ENCODE results near the gene SCO2. TPM values are rescaled to one million over a fixed set of nuclear protein-coding genes. Genes with fewer than 3 reads are reported as not detected.

SCO2 gene
- total RNA-seq, 2 experiments from 2014 or later: 1.1 to 2.1 TPM

DNA sequence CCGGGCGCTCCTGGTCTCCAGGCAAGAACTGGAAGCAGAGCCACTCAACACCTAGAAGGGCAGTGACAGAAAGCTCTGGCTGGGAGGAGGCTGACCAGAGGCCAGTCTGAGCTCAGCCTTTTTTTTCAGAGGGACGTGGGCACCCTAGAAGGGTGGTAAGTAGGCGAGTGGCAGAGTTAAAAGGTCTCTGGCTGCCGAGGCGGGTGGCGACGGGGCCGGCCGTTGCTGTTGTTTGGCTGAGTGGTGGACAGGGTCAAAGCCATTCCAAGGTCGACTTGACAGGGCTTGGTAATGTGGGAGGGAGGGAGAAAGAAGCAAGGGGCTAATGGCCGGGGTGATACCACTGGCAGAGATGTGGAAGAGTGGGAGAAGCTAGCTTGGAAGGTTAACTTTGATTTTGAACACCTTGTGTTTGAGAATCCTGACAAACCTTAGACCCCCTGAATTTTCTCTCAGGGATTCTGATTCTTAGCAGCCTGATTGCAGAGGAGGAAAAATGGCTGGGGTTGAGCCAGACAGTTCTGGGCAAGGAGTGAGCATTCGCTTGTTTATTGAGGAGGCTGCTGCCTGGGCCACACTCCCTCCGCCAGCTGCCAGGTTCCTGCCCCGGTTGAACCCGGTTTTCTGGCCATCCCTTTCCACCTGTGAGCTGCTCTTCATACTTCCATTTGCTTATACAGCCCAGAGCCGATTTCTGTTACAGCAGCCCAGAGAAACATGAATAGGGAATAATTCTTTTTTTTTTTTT lies 38.2 kb upstream of the SCO2 start:
- peaks cover 13% of the 10 kb centered on the region for H3K4me1 Mint-ChIP-seq (ENCODE audit: low read depth)
- H3K36me3 Mint-ChIP-seq (ENCODE audit: low read depth): peaks cover 4% of the 10 kb centered on the region
- H3K27ac Mint-ChIP-seq: no peak overlapping the region
- CTCF ChIA-PET: interaction anchor here (0.7 to 2.8 kb wide), 17 partner anchors 9 to 311 kb away, joined by 3 to 13 read pairs (median 4); partner anchors contain the start of genes KLHDC7B and SCO2
- intact Hi-C loops (cut with micrococcal nuclease): no loop called here
- no peak for DNase-seq
- H3K4me3 Mint-ChIP-seq: peak overlapping the region; percentile 85
- H3K9me3 Mint-ChIP-seq: no peaks in the 10 kb centered on the region
- H3K27me3 Mint-ChIP-seq (ENCODE audit: low read depth): no peaks in the 10 kb centered on the region

DNA sequence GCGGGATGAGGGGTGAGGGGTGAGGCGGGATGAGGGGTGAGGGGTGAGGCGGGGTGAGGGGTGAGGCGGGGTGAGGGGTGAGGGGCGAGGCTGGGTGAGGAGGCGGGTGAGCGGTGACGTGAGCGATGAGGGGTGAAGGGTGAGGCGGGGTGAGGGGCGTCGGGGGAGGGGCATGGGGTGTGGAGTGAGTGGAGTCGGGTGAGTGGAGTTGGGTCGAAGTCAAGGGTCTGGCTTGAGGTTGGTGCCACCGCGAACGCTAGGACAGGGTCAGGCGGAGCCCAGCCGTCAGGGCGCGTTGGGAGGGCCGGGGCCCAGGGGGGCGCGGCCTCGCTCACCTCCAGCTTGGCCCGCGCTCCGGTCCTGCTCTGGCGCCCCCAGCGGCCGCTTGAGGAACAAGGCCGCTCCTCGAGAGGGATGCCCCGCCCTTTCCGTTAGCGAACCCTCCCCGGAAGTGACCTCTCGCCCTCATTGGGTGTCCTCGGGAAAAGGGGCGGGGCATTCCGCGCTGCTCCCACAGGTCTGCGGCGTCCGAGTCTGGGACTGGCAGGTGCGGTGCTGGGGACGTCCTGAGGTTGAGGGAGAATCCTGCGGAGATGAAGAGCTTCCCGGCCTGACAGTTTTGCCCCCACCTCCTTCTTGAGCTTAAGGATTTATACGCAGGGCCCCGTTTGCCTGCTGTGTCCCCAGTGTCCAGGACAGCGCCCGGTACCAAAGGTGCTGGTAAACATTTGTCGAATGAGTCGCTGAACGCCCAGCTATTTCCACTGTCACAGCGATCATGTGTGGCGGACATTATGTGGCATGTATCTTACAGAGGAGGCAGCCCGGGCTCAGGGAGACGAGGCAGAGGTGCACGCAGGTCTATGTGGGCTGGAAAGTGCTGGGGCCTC lies 37.4 kb upstream of the SCO2 start, which contains the start of gene SYCE3:
Gene SYCE3, minus strand, starts transcription at position 397 of the 890 bp plus-strand sequence. CDS start 6,514 bp downstream, outside the sequence.
- Mint-ChIP-seq H3K4me3 (peak within 1 kb of the TSS; percentile 85), H3K36me3 (ENCODE audit: low read depth) (peaks cover 2% of the 10 kb centered on the region), H3K27ac (no peak within 1 kb of the TSS), H3K4me1 (ENCODE audit: low read depth) (peaks cover 13% of the 10 kb centered on the region), H3K9me3 (no peaks in the 10 kb centered on the region), H3K27me3 (ENCODE audit: low read depth) (no peaks in the 10 kb centered on the region)
- peak; percentile 98 for DNase-seq
- CTCF ChIA-PET: interaction anchor here (0.5 to 2.8 kb wide), 20 partner anchors 10 to 328 kb away, joined by 3 to 13 read pairs (median 4); partner anchors contain the start of genes KLHDC7B and SCO2
- intact Hi-C loops (cut with micrococcal nuclease): loop anchor here (1.0 kb wide), 4 partner anchors 20 to 54 kb away; partner anchors contain the start of genes CHKB, NCAPH2 and SCO2

DNA sequence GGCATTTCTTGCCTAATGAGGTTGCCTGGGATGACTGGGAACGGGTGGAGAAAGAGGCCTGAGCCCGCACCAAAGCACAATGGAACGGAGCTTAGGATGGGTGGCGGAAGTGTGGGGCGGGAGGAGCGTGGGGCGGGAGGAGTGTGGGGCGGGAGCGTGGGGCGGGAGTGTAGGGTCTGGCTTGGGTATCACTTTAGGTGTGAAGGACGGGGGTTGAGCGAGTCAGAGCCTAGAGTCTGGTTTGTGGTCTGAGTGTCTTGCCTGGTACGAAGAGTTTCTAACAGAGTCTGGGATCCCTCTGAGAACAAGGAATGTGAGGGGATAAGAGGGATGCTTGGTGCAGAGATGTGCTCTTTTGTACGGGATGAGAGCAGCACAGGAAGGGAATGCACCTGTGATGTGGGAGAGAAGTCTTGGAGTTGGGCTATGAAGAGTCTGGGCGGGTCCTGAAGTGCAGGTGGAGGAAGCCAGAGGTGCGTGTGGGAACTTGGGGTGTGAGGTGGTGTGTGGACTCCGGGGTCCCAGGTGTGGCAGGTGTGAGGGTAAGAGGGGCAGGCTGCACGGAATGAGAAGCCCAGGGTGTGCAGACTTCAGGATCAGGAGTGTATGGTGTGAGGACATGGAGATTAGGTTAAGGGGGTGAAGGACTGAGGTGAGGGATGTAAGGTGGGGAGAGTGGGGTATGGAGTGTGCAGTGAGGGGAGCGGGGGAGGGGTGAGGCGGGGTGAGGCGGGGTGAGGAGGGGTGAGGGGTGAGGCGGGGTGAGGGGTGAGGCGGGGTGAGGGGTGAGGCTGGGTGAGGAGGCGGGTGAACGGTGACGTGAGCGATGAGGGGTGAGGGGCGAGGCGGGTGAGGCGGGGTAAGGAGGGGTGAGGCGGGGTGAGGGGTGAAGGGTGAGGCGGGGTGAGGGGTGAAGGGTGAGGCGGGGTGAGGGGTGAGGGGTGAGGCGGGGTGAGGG lies 36.3 kb upstream of the SCO2 start:
- intact Hi-C loops (cut with micrococcal nuclease): loop anchor here (1.0 kb wide), 4 partner anchors 21 to 53 kb away; partner anchors contain the start of genes CHKB, NCAPH2 and SCO2
- peaks cover 13% of the 10 kb centered on the region for H3K4me1 Mint-ChIP-seq (ENCODE audit: low read depth)

DNA sequence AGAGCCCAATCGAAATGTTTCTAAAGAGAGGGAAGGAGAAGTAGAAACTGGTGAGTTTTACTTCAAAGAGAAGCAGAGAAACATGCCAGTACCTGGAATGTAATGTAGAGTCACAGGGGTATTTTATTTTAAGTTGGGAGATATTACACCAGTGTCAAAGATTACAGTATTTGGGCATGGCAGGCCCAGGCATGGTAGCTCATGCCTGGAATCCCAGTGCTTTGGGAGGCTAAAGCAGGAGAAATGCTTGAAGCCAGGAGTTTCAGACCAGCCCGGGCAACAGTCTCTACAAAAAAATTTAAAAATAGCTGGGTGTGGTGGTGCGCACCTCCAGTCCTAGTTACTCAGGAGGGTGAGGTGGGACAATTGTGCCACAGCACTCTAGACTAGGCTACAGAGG lies 34.6 kb upstream of the SCO2 start:
- CTCF ChIA-PET: interaction anchor here (0.6 to 1.1 kb wide), 3 partner anchors 11 to 230 kb away, joined by 3 read pairs; no protein-coding TSS in a partner anchor
- peaks cover 13% of the 10 kb centered on the region for H3K4me1 Mint-ChIP-seq (ENCODE audit: low read depth)
- no peak overlapping the region for H3K27ac Mint-ChIP-seq
- no peaks in the 10 kb centered on the region for H3K36me3 Mint-ChIP-seq (ENCODE audit: low read depth)
- H3K27me3 Mint-ChIP-seq (ENCODE audit: low read depth): no peaks in the 10 kb centered on the region
- no peaks in the 10 kb centered on the region for H3K9me3 Mint-ChIP-seq
- intact Hi-C loops (cut with micrococcal nuclease): no loop called here
- H3K4me3 Mint-ChIP-seq: no peak overlapping the region
- no peak for DNase-seq

More for the DNA sequence above, 36.3 kb upstream of the SCO2 start:
- CTCF ChIA-PET: interaction anchor here (0.5 kb wide), 1 partner anchor 20 kb away, joined by 4 read pairs; no protein-coding TSS in a partner anchor
- H3K27me3 Mint-ChIP-seq (ENCODE audit: low read depth): no peaks in the 10 kb centered on the region
- peak overlapping the region; percentile 62 for H3K4me3 Mint-ChIP-seq
- DNase-seq: no peak
- H3K27ac Mint-ChIP-seq: no peak overlapping the region
- H3K9me3 Mint-ChIP-seq: no peaks in the 10 kb centered on the region
- no peaks in the 10 kb centered on the region for H3K36me3 Mint-ChIP-seq (ENCODE audit: low read depth)

DNA sequence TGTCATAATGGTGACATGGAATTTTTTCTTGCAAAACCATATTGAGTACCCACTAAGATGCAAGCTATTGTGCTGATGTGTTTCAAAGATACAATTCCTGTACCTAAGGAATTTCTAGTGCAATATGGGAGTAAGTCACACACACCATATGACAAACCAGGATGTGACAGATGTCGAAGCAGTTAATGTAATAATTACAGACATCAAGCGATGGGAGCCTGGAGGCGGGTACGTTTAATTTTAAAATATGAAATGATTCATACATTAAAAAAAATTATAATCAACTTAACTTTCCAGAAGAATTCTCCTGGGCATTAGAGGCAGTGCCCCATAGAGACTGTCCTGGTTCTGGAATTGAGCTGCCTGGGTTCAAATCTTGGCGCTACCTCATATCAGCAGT lies 31.3 kb upstream of the SCO2 start:
- Mint-ChIP-seq H3K4me1 (ENCODE audit: low read depth) (peaks cover 3% of the 10 kb centered on the region), H3K36me3 (ENCODE audit: low read depth) (no peaks in the 10 kb centered on the region), H3K27ac (no peak overlapping the region), H3K9me3 (no peaks in the 10 kb centered on the region), H3K4me3 (no peak overlapping the region), H3K27me3 (ENCODE audit: low read depth) (no peaks in the 10 kb centered on the region)
- intact Hi-C loops (cut with micrococcal nuclease): no loop called here
- DNase-seq: no peak
- CTCF ChIA-PET: interaction anchor here (1.1 to 1.9 kb wide), 4 partner anchors 12 to 31 kb away, joined by 3 to 7 read pairs (median 4); partner anchors contain the start of gene SCO2

DNA sequence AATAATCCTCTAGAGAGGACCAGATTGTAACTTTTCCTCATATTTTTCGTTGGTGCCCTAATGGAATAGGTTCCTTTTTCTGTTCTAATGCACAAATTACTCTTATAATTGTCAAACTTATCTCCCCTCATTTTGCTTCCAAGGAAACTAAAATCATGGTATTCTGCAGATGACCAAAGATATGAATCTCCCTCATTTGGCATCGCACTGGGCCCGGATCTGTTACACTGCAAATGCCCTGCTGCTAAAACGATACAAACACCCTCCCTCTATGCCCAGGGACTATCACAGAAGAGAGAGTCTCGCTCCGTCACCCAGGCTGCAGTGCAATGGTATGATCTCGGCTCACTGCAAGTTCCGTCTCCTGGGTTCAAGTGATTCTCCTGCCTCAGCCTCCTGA lies 27.9 kb upstream of the SCO2 start:
- no peak overlapping the region for H3K27ac Mint-ChIP-seq
- CTCF ChIA-PET: no interaction called here
- H3K4me1 Mint-ChIP-seq (ENCODE audit: low read depth): peaks cover 13% of the 10 kb centered on the region
- DNase-seq: no peak
- H3K9me3 Mint-ChIP-seq: no peaks in the 10 kb centered on the region
- no peak overlapping the region for H3K4me3 Mint-ChIP-seq
- no peaks in the 10 kb centered on the region for H3K27me3 Mint-ChIP-seq (ENCODE audit: low read depth)
- peaks cover 6% of the 10 kb centered on the region for H3K36me3 Mint-ChIP-seq (ENCODE audit: low read depth)
- intact Hi-C loops (cut with micrococcal nuclease): no loop called here

DNA sequence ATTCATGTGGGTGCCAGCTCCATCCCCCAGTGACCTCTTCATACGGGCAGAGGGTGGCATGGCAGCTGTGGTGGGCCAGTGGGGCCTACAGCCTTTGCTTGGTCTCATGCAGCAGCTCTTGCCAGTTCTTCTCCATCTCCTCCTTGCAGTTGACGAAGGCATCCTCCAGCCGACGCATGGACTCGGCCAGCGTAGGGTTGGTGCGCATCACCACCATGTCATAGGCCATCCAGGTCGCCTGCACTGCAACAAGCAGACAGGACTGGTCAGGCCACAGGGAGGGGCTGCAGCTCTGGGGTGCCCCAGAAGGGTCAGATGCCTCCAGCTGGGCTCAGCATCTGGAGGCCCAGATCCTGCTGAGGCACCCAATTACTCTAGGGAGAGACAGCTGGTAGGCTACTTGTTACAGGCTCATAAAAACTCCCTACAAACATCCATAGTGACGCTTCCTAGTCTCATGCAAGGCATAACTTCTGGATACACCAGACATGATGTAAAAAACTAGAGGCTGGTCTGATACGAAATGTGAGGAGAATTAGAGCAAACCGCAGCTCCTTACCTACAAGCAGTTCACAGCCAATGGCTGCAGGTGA lies 25.9 kb upstream of the SCO2 start:
- Mint-ChIP-seq H3K36me3 (ENCODE audit: low read depth) (peaks cover 6% of the 10 kb centered on the region), H3K4me3 (no peak overlapping the region), H3K9me3 (no peaks in the 10 kb centered on the region), H3K27ac (no peak overlapping the region), H3K4me1 (ENCODE audit: low read depth) (peaks cover 17% of the 10 kb centered on the region), H3K27me3 (ENCODE audit: low read depth) (no peaks in the 10 kb centered on the region)
- intact Hi-C loops (cut with micrococcal nuclease): no loop called here
- CTCF ChIA-PET: interaction anchor here (1.4 to 2.0 kb wide), 3 partner anchors 12 to 17 kb away, joined by 4 to 13 read pairs (median 4); partner anchors contain the start of gene SYCE3
- DNase-seq: no peak

DNA sequence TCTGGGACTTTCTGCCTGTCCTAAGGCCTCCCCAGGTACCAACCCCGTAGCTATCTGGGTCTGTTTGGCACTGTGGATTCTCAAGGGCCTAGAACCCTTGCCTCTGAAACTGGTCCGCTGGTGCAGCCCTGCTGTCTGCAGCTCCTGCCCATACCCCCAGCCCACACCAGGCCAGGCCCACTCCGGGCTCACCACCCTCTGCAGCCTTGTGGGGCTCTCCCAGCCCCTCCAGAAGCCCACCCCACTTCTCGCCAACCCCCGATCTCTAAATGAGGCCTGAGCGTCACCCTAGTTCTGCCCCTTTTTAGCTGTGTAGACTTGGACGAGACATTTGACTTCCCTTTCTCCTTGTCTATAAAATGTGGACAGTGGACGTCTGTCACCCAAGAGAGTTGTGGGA lies 25.0 kb upstream of the SCO2 start:
- Mint-ChIP-seq H3K4me1 (ENCODE audit: low read depth) (peaks cover 25% of the 10 kb centered on the region), H3K27ac (peak overlapping the region; percentile 70)
- intact Hi-C loops (cut with micrococcal nuclease): no loop called here

DNA sequence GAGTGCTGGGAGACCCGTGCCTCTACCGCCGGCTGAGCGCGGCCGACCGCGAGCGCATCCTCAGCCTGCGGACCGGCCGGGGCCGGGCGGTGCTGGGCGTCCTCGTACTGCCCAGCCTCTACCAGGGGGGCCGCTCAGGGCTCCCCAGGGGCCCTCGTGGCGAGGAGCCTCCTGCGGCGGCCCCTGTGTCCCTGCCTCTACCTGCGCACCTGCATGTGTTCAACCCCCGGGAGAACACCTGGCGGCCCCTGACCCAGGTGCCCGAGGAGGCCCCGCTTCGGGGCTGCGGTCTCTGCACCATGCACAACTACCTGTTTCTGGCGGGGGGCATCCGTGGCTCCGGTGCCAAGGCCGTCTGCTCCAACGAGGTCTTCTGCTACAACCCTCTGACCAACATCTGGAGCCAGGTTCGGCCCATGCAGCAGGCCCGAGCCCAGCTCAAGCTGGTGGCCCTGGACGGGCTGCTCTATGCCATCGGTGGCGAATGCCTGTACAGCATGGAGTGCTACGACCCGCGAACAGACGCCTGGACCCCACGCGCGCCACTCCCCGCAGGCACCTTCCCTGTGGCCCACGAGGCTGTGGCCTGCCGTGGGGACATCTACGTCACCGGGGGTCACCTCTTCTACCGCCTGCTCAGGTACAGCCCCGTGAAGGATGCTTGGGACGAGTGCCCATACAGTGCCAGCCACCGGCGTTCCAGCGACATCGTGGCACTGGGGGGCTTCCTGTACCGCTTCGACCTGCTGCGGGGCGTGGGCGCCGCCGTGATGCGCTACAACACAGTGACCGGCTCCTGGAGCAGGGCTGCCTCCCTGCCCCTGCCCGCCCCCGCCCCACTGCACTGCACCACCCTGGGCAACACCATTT lies 23.8 kb upstream of the SCO2 start:
- intact Hi-C loops (cut with micrococcal nuclease): loop anchor here (1.0 kb wide), 2 partner anchors 10 to 71 kb away; no protein-coding TSS in a partner anchor
- CTCF ChIA-PET: interaction anchor here (0.6 to 2.9 kb wide), 10 partner anchors 10 to 306 kb away, joined by 3 to 13 read pairs (median 6); partner anchors contain the start of genes LMF2, NCAPH2, SCO2 and SYCE3
- DNase-seq: no peak
- H3K36me3 Mint-ChIP-seq (ENCODE audit: low read depth): peaks cover 6% of the 10 kb centered on the region
- H3K4me3 Mint-ChIP-seq: peak overlapping the region; percentile 79
- H3K27me3 Mint-ChIP-seq (ENCODE audit: low read depth): no peaks in the 10 kb centered on the region
- peaks cover 36% of the 10 kb centered on the region for H3K4me1 Mint-ChIP-seq (ENCODE audit: low read depth)
- H3K27ac Mint-ChIP-seq: peak overlapping the region; percentile 83
- H3K9me3 Mint-ChIP-seq: no peaks in the 10 kb centered on the region

More for the DNA sequence above, 25.0 kb upstream of the SCO2 start:
- H3K4me3 Mint-ChIP-seq: peak overlapping the region; percentile 79
- DNase-seq: no peak
- no peaks in the 10 kb centered on the region for H3K9me3 Mint-ChIP-seq
- no peaks in the 10 kb centered on the region for H3K27me3 Mint-ChIP-seq (ENCODE audit: low read depth)
- peaks cover 6% of the 10 kb centered on the region for H3K36me3 Mint-ChIP-seq (ENCODE audit: low read depth)
- CTCF ChIA-PET: interaction anchor here (1.4 to 2.0 kb wide), 4 partner anchors 13 to 25 kb away, joined by 4 to 13 read pairs (median 6); partner anchors contain the start of genes SCO2 and SYCE3
